Measurements from ENCODE around the gene PIGR. TPM values are rescaled to one million over a fixed set of nuclear protein-coding genes. Genes with fewer than 3 reads are reported as not detected.

The PIGR gene, protein sequence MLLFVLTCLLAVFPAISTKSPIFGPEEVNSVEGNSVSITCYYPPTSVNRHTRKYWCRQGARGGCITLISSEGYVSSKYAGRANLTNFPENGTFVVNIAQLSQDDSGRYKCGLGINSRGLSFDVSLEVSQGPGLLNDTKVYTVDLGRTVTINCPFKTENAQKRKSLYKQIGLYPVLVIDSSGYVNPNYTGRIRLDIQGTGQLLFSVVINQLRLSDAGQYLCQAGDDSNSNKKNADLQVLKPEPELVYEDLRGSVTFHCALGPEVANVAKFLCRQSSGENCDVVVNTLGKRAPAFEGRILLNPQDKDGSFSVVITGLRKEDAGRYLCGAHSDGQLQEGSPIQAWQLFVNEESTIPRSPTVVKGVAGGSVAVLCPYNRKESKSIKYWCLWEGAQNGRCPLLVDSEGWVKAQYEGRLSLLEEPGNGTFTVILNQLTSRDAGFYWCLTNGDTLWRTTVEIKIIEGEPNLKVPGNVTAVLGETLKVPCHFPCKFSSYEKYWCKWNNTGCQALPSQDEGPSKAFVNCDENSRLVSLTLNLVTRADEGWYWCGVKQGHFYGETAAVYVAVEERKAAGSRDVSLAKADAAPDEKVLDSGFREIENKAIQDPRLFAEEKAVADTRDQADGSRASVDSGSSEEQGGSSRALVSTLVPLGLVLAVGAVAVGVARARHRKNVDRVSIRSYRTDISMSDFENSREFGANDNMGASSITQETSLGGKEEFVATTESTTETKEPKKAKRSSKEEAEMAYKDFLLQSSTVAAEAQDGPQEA
- polyA plus RNA-seq (2012; ENCODE audit: insufficient read depth, insufficient read length) = not detected

- H3K4me3 ChIP-seq (ENCODE audit: low read length) = no peak within 1 kb of the TSS
- no peak for DNase-seq (ENCODE audit: low read depth, low spot score)
Observed at GRCh38 chr1:206946261-206946660, at the start of gene PIGR. PIGR (minus strand) TSS chr1:206946466; CDS start chr1:206940531, 5,935 bp downstream.

GRCh38 chr1:206992790-206993189 is 46.5 kb upstream of the PIGR start:
- no peak for DNase-seq (ENCODE audit: low read depth, low spot score)
- H3K4me3 ChIP-seq (ENCODE audit: low read length) = no peak overlapping the region

GRCh38 chr1:206987873-206988272 is 41.6 kb upstream of the PIGR start:
- no peak overlapping the region for H3K4me3 ChIP-seq (ENCODE audit: low read length)
- DNase-seq (ENCODE audit: low read depth, low spot score) = no peak

GRCh38 chr1:206986885-206987284 is 40.6 kb upstream of the PIGR start:
- no peak for DNase-seq (ENCODE audit: low read depth, low spot score)
- H3K4me3 ChIP-seq (ENCODE audit: low read length) = no peak overlapping the region

GRCh38 chr1:206986402-206986801 is 40.1 kb upstream of the PIGR start:
- no peak for DNase-seq (ENCODE audit: low read depth, low spot score)
- no peak overlapping the region for H3K4me3 ChIP-seq (ENCODE audit: low read length)

GRCh38 chr1:206985162-206985749 is 39.0 kb upstream of the PIGR start:
- H3K4me3 ChIP-seq (ENCODE audit: low read length) = no peak overlapping the region
- DNase-seq (ENCODE audit: low read depth, low spot score) = no peak

- H3K4me3 ChIP-seq (ENCODE audit: low read length) = no peak overlapping the region
- DNase-seq (ENCODE audit: low read depth, low spot score) = peak; percentile 19
Observed at GRCh38 chr1:206982216-206982615, 36.0 kb upstream of the PIGR start.

GRCh38 chr1:206979379-206980043 is 33.2 kb upstream of the PIGR start:
- no peak for DNase-seq (ENCODE audit: low read depth, low spot score)
- no peak overlapping the region for H3K4me3 ChIP-seq (ENCODE audit: low read length)

DNA sequence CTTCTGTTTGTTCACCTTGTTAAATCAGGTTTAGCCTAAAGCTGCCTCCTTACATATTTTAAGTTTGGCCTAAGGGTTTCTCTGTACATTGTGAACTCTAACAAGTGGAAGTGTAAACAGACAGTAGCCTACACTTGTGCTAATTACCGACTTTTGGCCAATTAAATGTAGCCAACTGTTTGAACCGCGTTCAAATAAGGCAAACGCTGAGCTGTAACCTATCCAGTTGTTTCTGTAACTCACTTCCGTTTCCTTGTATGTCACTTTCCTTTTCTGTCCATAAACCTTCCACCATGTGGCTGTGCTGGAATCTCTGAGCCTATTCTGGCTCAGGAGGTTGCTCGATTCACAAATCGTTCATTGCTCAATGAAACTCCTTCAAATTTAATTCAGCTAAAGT is 32.0 kb upstream of the PIGR start:
- H3K4me3 ChIP-seq (ENCODE audit: low read length) = no peak overlapping the region
- DNase-seq (ENCODE audit: low read depth, low spot score) = no peak

DNA sequence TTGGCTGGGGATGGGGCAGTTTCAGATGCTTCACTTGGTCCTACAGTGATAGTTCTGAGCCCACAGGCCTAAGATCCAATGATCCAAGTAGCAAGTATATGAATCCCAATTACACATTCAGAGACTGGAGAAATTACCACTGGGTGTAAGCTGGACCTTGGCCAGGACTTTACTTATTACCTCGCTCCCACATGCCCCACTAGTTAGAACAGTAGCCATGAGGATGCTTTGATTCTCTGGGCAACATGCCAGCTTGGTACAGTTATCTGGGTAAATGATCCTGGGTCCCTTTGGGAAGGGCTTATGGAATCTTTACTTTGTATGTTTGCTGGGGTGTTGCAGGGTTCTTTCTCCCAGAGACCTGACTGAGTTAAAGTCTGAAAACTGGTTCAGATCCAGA is 29.0 kb upstream of the PIGR start:
- no peak overlapping the region for H3K4me3 ChIP-seq (ENCODE audit: low read length)
- no peak for DNase-seq (ENCODE audit: low read depth, low spot score)

- no peak for DNase-seq (ENCODE audit: low read depth, low spot score)
- no peak overlapping the region for H3K4me3 ChIP-seq (ENCODE audit: low read length)
Observed at GRCh38 chr1:206974140-206974539, 27.9 kb upstream of the PIGR start.

DNA sequence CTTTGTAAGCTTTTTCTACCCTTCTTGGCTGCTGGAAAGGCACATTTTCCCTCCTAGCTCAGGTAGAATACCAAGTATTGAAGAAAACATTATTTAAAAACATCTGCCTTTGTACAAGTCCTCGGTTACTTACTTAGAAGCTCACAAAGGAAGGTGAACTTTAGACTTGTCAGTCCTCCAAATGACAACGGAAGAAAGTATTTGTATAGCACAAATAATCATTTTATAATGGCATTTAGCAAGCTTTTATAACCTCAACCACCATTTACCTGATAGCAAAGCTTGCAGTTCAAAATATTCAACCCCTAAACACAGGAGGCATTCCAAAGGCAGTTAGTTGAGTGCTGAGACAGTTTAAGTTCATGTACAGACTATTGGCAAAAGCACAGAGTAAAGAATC is 26.5 kb upstream of the PIGR start:
- DNase-seq (ENCODE audit: low read depth, low spot score) = no peak
- H3K4me3 ChIP-seq (ENCODE audit: low read length) = no peak overlapping the region

- H3K4me3 ChIP-seq (ENCODE audit: low read length) = no peak overlapping the region
Observed at GRCh38 chr1:206971029-206971655, 24.9 kb upstream of the PIGR start.

DNA sequence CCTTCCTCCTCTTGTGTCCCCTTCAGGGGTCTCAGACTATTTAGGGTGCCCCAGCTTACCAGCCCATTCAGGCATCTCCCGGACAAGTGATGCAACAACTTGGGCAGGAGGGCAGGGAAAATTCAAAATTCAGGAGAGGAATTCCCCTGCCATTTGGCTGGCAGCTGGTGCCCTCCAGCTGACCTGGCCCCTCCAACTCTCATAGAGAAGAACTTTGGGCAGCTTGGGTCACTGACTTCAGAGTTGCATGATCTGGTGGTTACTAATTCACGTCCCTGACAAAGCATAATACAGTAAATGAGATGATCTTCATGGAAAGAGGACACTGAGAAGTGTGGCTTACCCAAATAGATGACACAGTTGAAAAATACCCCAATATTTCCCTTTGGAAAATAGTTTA is 24.2 kb upstream of the PIGR start, which contains the start of gene FCAMR:
Gene FCAMR, minus strand, starts transcription at position 15 of the 400 bp plus-strand sequence. CDS start 335 bp downstream, outside the sequence.
- H3K4me3 ChIP-seq (ENCODE audit: low read length) = no peak within 1 kb of the TSS
- no peak for DNase-seq (ENCODE audit: low read depth, low spot score)

More at GRCh38 chr1:206971029-206971655, 24.9 kb upstream of the PIGR start:
- no peak for DNase-seq (ENCODE audit: low read depth, low spot score)

DNA sequence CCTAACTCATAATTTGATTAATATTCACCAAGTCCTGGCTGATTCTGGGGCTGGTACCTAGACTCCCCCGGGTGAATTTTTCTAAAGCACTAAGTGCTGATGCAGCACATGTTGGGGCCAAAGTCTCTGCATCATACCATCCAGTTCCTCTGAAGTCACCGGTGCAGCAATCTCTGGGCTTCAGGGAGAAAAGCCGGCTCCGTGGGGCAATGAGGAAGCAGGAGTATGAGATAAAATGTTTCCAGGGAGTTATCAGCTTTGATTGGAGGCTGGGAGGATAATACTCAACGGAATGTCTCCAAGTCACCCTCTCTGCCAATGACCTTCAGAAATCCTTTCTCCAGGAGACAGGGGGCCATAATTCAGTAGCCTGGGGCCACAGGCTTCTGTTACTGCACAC is 22.8 kb upstream of the PIGR start:
- DNase-seq (ENCODE audit: low read depth, low spot score) = no peak
- no peak overlapping the region for H3K4me3 ChIP-seq (ENCODE audit: low read length)

DNA sequence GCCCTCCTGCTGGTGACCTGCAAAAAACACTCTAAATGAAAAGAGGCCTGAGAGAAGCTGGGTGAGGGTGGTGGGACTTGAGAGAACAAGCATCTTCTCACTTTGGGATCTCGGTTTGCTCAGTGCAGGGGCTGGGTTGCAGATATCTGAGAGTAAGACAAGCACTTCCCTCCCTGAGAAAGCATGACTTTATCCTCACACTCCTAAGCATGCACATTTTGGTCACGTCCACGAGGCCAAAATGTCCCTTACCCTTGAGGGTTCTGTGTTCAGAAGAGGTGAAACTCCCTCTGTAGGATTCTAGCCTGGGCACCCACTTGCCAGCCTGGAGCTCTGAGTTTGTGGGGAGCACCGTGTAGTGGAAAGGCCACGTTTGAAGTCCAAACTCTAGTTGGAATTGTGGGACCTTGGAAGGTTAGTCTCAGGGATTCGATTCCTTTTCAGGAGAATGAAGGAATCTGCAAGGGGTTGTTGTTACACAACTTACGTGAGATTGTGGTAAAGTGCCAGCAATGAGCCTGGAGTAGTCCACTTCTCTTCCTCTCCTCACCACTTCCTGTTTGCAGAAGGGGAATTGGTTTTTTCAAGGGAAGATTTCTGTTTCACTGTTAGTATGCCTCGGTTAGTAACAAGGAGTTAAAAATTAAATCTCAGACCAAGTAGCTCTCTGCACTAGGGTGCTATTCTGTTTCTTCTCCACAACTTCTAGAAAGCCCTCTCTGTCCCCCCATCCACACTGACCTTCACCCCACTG is 21.0 kb upstream of the PIGR start:
- DNase-seq (ENCODE audit: low read depth, low spot score) = peak; percentile 69
- H3K4me3 ChIP-seq (ENCODE audit: low read length) = no peak overlapping the region

DNA sequence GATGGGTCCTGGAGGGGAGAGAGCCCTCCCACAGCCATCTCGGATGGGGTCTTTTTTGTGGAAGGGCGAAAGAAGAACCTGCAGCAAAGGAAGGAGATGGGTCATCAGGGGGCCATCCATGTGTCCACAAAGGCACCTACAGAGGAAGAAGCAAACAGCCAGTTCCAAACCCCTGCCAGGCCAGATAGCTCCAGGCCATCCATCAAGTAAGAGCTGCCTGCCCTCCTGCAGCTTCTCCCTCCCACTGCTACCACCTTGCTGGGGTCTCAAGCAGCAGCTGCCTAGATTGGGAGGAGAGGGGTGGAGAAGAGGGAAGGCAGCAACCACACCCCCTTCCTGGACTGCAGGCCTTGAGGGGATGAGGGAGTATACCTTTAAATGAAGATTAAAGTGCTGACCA is 19.5 kb upstream of the PIGR start:
- DNase-seq (ENCODE audit: low read depth, low spot score) = no peak
- H3K4me3 ChIP-seq (ENCODE audit: low read length) = no peak overlapping the region

GRCh38 chr1:206963740-206964139 is 17.5 kb upstream of the PIGR start:
- DNase-seq (ENCODE audit: low read depth, low spot score) = no peak

More at GRCh38 chr1:206963740-206964139, 17.5 kb upstream of the PIGR start:
- H3K4me3 ChIP-seq (ENCODE audit: low read length) = no peak overlapping the region
